Measurements from ENCODE around the gene MZF1. TPM values are rescaled to one million over a fixed set of nuclear protein-coding genes. Genes with fewer than 3 reads are reported as not detected.

MZF1 gene
- total RNA-seq, 2 donors from 2014 or later: 6.5 to 11.3 TPM

GRCh38 chr19:58557221-58558065 lies 15.7 kb downstream of the MZF1 start:
- peak overlapping the region; percentile 100 for H3K27ac ChIP-seq
- peaks cover 2 to 66% of the 10 kb centered on the region in 2 donors for H3K4me1 ChIP-seq
- peak overlapping the region; percentile 89 to 99 for H3K4me3 ChIP-seq
- H3K36me3 ChIP-seq: peaks cover 21% of the 10 kb centered on the region
- no peaks in the 10 kb centered on the region for H3K9me3 ChIP-seq
- TF ChIP-seq CTCF (IDR thresholded peaks at IDR 0.05): no peak
- no peak for DNase-seq (ENCODE audit: low spot score)
- no peaks in the 10 kb centered on the region for H3K27me3 ChIP-seq

DNA sequence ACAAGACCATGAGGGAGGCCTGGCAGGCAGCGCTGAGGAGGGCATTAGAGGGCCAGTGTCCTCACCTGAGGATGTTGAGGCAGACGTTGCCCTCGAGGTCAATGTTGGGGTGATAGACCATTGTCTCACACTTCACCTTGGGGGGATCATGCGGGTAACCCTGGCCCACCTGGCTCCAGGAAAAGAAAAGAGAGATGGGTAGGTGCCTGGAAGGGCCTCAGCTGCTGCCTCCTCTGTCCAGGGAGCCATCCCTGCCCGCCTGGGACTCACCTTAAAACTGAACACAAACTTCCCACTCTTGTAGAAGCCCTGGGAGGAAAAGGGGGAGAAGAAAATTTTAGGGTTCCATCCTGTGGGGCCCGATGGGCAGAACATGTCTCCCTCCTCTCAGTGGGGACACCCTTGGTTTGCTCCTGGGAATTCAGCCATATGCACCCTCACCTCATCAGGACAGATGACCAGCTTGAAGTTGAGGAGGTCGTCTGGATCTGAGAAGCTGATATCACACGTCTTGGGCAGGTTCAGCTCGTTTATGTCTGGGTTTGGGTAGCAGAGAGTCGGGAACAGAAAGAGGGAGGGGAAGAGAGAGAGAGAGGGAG lies 16.4 kb downstream of the MZF1 start:
- no peak for DNase-seq (ENCODE audit: low spot score)
- Histone ChIP-seq H3K4me3 (peak overlapping the region in 1 of 2 donors; percentile 89), H3K36me3 (peaks cover 28% of the 10 kb centered on the region), H3K27me3 (no peaks in the 10 kb centered on the region), H3K9me3 (no peaks in the 10 kb centered on the region), H3K27ac (peak overlapping the region; percentile 100), H3K4me1 (peaks cover 2 to 59% of the 10 kb centered on the region in 2 donors)
- no peak for TF ChIP-seq CTCF (IDR thresholded peaks at IDR 0.05)

DNA sequence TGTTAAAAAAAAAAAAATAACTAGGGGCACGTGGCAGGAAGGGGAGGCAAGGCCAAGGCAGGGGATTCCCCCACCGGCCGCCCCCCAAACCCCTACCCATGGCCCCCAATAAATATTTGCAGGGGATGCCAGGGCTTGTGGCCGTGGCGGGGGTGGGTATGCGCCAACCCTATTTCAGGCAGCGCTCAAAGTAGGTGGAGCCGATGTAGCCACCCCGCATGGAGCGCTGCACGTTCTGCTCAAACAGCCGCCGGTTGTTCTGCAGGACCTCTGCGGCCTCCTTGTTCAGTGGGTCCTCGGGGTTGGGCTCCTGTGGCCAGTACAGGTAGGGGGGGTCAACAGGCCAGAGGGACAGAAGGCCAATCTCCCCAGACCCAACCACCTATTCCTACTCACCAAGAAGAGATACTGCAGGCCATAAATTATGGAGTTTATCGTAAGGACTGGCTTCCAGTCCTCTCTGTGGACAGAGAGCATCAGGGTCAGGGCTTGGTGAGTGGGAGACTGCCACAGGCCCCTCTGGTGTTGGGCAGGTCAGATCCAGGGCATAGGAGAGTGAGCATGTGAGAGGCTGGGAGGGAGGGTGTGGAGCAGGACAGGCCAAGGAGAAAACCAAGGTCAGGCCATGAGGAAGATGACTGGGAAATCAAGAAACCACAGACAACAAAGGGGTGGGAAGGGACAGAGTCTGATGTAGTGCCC lies 17.1 kb downstream of the MZF1 start:
- Histone ChIP-seq H3K27me3 (no peaks in the 10 kb centered on the region), H3K9me3 (no peaks in the 10 kb centered on the region), H3K4me1 (peaks cover 2 to 56% of the 10 kb centered on the region in 2 donors), H3K36me3 (peaks cover 35% of the 10 kb centered on the region), H3K4me3 (no peak overlapping the region), H3K27ac (peak overlapping the region in 1 of 2 donors; percentile 94)
- DNase-seq (ENCODE audit: low spot score): no peak
- TF ChIP-seq CTCF (IDR thresholded peaks at IDR 0.05): no peak

DNA sequence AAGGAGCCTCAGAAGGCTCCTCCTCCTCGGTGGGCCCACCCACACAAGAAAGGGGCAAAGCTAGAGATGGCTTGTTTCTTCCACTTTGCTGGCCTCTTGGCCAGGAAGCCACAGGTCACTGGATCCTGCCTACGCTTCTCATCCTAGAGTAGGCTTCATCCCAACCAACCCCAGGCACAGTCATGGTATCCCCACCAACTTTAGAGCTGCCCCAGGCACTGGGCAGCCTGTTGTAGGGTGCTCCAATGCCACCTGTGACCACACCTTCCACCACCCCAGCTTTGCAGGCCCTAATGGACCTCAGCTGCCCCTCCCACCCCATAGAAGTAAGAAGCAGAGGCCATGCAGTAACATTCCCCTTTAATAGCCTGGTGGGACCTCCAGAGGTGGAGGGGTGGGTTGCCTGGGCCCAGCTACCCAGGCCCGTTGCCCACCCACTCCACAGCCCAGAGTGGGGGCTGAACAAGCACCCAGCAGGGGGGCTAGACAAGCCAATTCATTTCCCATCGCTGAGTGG lies 17.7 kb downstream of the MZF1 start:
- DNase-seq (ENCODE audit: low spot score): no peak
- TF ChIP-seq CTCF (IDR thresholded peaks at IDR 0.05): no peak
- Histone ChIP-seq H3K4me3 (peak overlapping the region; percentile 63 to 85), H3K9me3 (no peaks in the 10 kb centered on the region), H3K4me1 (peaks cover 2 to 51% of the 10 kb centered on the region in 2 donors), H3K36me3 (peaks cover 41% of the 10 kb centered on the region), H3K27me3 (no peaks in the 10 kb centered on the region), H3K27ac (peak overlapping the region; percentile 92 to 94)

DNA sequence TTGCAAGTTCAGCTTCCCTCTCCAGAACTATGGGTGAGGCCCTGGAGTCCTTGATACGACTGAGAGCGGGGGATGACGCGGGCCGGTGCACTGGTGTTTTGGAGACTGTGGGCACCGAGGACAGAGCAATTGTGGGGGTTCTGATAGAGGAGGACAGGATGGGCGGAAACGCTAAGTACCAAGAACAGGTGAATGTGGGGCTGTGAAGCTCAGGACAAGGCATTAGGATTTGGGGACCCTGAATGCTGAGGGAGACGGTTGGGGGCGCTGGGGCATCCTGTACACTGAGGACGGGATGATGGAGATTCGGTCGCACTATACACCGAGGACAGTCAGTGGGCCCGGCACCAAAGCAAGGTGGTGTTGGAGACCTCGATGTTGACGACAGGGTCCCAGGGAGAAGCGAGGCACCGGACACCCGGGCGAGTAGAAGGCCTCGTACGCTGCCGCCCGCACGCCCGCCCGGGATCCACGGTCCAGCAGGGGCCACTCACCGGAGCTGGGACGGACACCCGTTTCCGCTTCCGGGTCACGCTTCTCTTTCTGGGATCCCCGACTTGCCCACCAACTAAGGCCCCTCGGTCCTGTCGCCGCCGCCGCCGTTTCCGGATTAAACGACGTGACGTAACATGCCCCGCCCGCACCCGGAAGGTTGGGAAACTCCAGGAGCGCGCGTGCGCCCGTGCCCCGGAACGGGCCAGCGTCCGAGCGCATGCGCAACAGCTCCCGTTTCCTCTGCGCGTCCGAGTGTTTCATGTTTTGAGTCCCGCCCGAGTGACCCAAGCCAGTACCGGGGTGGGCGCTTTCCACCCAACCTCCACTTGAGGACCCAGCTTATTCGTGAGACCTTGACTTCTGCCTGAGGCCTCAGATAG lies 18.4 kb downstream of the MZF1 start, which contains the start of gene CHMP2A:
CHMP2A (minus strand) TSS at position 612 of the 875 bp plus-strand sequence. CDS start 893 bp downstream, outside the sequence.
- peaks cover 48% of the 10 kb centered on the region for H3K36me3 ChIP-seq
- H3K4me1 ChIP-seq: peaks cover under 1 to 44% of the 10 kb centered on the region in 2 donors

More for the DNA sequence above, 18.4 kb downstream of the MZF1 start, which contains the start of gene CHMP2A:
- peak; percentile 99 for DNase-seq (ENCODE audit: low spot score)
- peak in 1 of 2 donors; percentile 27 for TF ChIP-seq CTCF (IDR thresholded peaks at IDR 0.05)
- H3K4me3 ChIP-seq: peak within 1 kb of the TSS; percentile 63 to 85
- H3K27ac ChIP-seq: peak within 1 kb of the TSS; percentile 92 to 94
- H3K9me3 ChIP-seq: no peaks in the 10 kb centered on the region
- no peaks in the 10 kb centered on the region for H3K27me3 ChIP-seq

Measured in right atrium auricular region (tissue), 2 donors.